Endothelial cell (in vitro differentiated cells): ENCODE measurements around the gene ERICH2. TPM values are rescaled to one million over a fixed set of nuclear protein-coding genes. Genes with fewer than 3 reads are reported as not detected.

Experiments used
- DNase-seq: peaks from one replicate; pipeline ENCODE4 v3.0.0; 2021; ENCODE audit warnings: low spot score
- H3K27ac Mint-ChIP-seq: one replicate; pipeline ENCODE4 v1.8.0; 2021; ENCODE audit warnings: mixed read lengths, inconsistent platforms; ENCODE audit not compliant: unreplicated experiment
- H3K27me3 Mint-ChIP-seq: one replicate; pipeline ENCODE4 v1.8.0; 2021; ENCODE audit warnings: mild to moderate bottlenecking, moderate library complexity, mixed read lengths, inconsistent platforms; ENCODE audit not compliant: unreplicated experiment
- H3K36me3 Mint-ChIP-seq: one replicate; pipeline ENCODE4 v1.8.0; 2021; ENCODE audit warnings: mild to moderate bottlenecking, low read depth, mixed read lengths, inconsistent platforms; ENCODE audit not compliant: unreplicated experiment
- H3K4me1 Mint-ChIP-seq: one replicate; pipeline ENCODE4 v1.8.0; 2021; ENCODE audit warnings: mild to moderate bottlenecking, mixed read lengths, inconsistent platforms; ENCODE audit not compliant: unreplicated experiment
- H3K4me3 Mint-ChIP-seq: one replicate; pipeline ENCODE4 v1.8.0; 2021; ENCODE audit warnings: mild to moderate bottlenecking, mixed read lengths, inconsistent platforms; ENCODE audit not compliant: unreplicated experiment
- H3K9me3 Mint-ChIP-seq: one replicate; pipeline ENCODE4 v1.8.0; 2021; ENCODE audit warnings: mixed read lengths, inconsistent platforms; ENCODE audit not compliant: unreplicated experiment
- CTCF ChIP-seq: fragments of 200-600 bp; sonication (generic); IDR thresholded peaks from one replicate; pipeline ENCODE4 v1.5.0; 2021; ENCODE audit warnings: antibody characterized with exemption; ENCODE audit not compliant: unreplicated experiment
- total RNA-seq: library from RNA; stranded (reverse); fragmentation: NEBNext Ultra II Directional; extraction: Animal tissue kit (Norgen Biotek cat#: 25700); gene quantifications from one replicate; pipeline ENCODE4 v1.2.1, GENCODE V29; 2021; ENCODE audit not compliant: unreplicated experiment

ERICH2 gene
- total RNA-seq, 1 donor from 2014 or later: 1.6 TPM

- Mint-ChIP-seq H3K4me1 (no peaks in the 10 kb centered on the region), H3K9me3 (no peaks in the 10 kb centered on the region), H3K27me3 (no peaks in the 10 kb centered on the region), H3K4me3 (no peak overlapping the region), H3K36me3 (peaks cover 49% of the 10 kb centered on the region), H3K27ac (no peak overlapping the region)
- no peak for DNase-seq
- TF ChIP-seq CTCF: no peak
These were observed 76.1 kb downstream of the ERICH2 start for GRCh38 chr2:170846314-170846713.

DNA sequence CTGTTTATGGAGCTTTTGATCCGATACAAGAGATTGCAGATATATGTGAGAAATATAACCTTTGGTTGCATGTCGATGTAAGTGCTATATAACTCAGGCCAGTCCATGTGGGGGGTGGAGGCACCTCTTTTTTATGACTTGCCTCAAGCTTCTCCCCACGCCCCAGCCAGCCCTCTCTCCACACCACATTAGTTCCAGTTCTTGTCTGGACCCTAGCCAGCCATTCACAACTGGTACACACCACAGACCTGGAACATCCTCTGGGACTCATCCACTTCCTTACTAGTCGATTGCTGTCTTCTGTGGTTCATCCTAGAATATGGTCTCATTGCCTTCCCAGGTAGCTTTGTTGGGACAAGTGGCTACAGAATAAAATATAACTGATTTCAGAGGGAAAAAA, 77.5 kb downstream of the ERICH2 start:
- Mint-ChIP-seq H3K9me3 (no peaks in the 10 kb centered on the region), H3K36me3 (peaks cover 43% of the 10 kb centered on the region), H3K4me3 (no peak overlapping the region), H3K27me3 (no peaks in the 10 kb centered on the region), H3K27ac (no peak overlapping the region), H3K4me1 (no peaks in the 10 kb centered on the region)
- no peak for TF ChIP-seq CTCF
- DNase-seq: no peak

Other genes starting within 250 kb of the ERICH2 start
- gene SP5, start 55.0 kb upstream of the ERICH2 start, total RNA-seq: 9.3 TPM
- gene GAD1, start 46.5 kb downstream of the ERICH2 start, total RNA-seq: 129 TPM
- gene GORASP2, start 158.9 kb downstream of the ERICH2 start, total RNA-seq: 71.9 TPM